ENCODE data around the gene ADGRL1. TPM values are rescaled to one million over a fixed set of nuclear protein-coding genes. Genes with fewer than 3 reads are reported as not detected.
"Not testable (repeated sequence)": the region's sequence is repeated elsewhere in the genome, so short reads cannot be mapped to it uniquely, and the experiment has no call there.

ADGRL1 gene
- total RNA-seq, 1 donor from 2014 or later: 12.4 TPM

DNA sequence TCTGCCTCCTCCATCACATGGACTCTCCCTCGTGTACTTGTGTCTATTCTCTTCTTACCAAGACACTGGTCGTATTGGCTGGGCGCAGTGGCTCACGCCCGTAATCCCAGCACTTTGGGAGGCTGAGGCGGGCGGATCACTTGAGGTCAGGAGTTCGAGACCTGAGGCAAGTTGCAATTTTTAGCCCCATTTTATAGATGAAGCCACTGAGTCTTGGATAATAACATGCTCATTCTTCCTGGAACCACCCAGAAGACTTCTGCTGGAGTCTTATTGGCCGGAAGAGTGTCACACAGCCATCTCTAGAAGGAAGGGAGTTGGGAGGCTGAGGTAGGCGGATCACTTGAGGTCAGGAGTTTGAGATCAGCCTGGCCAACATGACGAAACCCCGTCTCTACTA lies 37.7 kb upstream of the ADGRL1 start:
- H3K27ac Mint-ChIP-seq; H3K9me3 Mint-ChIP-seq; H3K4me1 Mint-ChIP-seq (ENCODE audit: low read depth); intact Hi-C loops (cut with micrococcal nuclease); H3K4me3 Mint-ChIP-seq; H3K36me3 Mint-ChIP-seq (ENCODE audit: low read depth); H3K27me3 Mint-ChIP-seq (ENCODE audit: insufficient read depth); DNase-seq (ENCODE audit: low spot score): not testable (repeated sequence)

DNA sequence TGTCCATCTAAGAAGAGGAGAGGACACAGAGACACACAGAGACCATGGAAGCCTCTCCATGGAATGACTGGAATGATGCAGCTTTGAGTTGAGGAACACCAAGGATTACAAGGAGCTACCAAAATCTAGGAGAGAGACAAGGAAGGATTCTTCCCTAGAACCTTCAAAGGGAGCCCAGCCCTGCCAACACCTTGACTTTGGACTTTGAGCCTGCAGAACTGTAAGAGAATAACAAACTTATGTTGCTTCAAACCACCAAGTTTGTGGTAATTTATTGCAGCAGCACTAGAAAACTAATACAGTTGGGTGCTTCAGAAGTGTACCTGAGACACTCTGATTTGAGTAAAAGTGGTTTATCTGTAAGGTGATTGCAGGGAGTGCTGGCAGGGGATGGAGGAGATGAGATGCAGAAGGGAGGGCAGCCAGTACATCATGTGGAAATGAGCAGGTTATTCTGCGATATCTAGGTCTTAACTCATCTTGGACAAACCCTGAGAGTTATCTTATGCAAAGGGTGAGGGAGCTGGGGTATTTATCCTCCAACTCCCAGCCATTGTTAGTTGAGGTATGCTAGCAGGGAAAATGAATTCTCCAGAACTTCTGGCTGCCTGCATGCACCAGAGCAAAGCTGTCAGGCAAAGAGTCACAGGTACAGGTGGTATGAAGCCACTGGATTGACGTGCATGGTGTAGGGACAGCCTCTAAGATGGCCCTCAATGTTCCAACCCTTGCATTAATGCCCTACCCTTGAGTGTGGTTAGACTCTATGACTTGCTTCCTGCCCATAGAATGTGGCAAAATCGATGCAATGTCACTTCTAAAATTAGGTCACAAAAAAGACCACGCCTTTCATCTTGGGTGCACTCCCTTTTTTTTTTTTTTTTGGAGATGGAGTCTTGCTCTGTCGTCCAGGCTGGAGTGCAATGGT lies 31.3 kb upstream of the ADGRL1 start:
- peaks cover 3% of the 10 kb centered on the region for H3K27me3 Mint-ChIP-seq (ENCODE audit: insufficient read depth)
- no peaks in the 10 kb centered on the region for H3K36me3 Mint-ChIP-seq (ENCODE audit: low read depth)
- no peak overlapping the region for H3K27ac Mint-ChIP-seq
- intact Hi-C loops (cut with micrococcal nuclease): no loop called here
- H3K4me3 Mint-ChIP-seq: no peak overlapping the region
- no peak for DNase-seq (ENCODE audit: low spot score)
- H3K9me3 Mint-ChIP-seq: peaks cover 6% of the 10 kb centered on the region
- H3K4me1 Mint-ChIP-seq (ENCODE audit: low read depth): no peaks in the 10 kb centered on the region

DNA sequence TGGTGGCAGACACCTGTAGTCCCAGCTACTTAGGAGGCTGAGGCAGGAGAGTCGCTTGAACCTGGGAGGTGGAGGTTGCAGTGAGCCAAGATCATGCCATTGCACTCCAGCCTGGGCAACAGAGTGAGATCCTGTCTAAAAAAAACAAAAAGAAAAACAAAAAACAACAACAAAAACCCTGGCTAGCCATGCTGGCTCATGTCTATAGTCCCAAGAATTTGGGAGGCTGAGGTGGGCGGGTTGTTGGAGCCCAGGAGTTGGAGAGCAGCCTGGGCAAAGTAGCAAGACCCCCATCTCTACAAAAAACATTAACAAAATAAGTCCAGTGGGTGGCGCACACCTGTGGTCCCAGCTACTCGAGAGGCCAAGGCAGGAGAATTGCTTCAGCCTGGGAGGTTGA lies 27.0 kb upstream of the ADGRL1 start:
- H3K27ac Mint-ChIP-seq; intact Hi-C loops (cut with micrococcal nuclease); H3K4me3 Mint-ChIP-seq; H3K9me3 Mint-ChIP-seq; H3K36me3 Mint-ChIP-seq (ENCODE audit: low read depth); H3K4me1 Mint-ChIP-seq (ENCODE audit: low read depth); H3K27me3 Mint-ChIP-seq (ENCODE audit: insufficient read depth); DNase-seq (ENCODE audit: low spot score): not testable (repeated sequence)

DNA sequence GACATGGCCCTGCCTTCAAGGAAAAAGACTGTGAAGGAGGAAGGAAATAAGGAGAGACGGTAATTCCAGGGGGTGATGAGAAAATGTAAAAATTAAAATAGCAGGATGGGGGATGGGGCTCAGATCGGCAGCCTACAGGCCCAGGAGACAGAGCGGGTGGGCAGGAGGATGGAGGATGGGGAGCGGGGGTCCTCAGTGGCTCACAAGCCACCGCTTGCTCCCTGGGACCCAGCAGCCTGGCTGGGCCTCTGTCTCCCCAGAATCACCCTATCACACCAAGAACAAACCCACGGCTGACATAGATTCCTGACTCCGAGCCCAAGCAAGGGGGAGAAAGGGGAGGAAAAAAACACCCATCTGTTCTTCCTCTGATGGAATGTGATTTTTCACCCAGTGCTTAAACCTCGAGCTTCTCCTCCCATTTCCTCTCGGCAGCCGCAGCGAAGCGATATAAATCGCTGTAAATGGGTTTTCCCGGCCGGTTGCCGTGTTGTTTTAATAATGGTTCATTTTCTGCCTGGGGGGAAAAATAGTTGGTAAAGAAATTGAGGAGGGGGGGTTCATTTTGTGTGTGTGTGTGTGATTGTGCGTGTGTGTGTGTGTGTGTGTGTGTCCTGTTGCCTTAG lies 22.6 kb upstream of the ADGRL1 start:
- H3K4me3 Mint-ChIP-seq, H3K27ac Mint-ChIP-seq: not testable (repeated sequence)

DNA sequence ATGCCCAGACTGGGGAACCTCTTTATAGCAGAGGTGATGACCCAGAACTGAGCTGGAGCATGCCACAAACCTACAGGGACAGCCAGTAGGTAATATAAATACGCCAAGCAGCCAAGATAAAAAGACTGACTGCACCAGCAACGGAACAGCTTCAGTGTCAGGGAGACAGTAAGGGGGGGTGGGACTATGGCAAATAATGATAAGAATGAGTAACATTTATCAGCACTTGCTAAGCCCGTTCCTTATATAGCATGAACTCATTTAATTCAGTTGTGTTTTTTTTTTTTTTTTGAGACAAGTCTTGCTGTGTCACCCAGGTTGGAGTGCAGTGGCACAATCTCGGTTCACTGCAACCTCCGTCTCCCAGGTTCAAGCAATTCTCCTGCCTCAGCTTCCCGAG lies 20.5 kb upstream of the ADGRL1 start:
- intact Hi-C loops (cut with micrococcal nuclease); DNase-seq (ENCODE audit: low spot score); H3K4me1 Mint-ChIP-seq (ENCODE audit: low read depth); H3K9me3 Mint-ChIP-seq; H3K27me3 Mint-ChIP-seq (ENCODE audit: insufficient read depth); H3K36me3 Mint-ChIP-seq (ENCODE audit: low read depth); H3K4me3 Mint-ChIP-seq; H3K27ac Mint-ChIP-seq: not testable (repeated sequence)

More for the DNA sequence above, 22.6 kb upstream of the ADGRL1 start:
- H3K27me3 Mint-ChIP-seq (ENCODE audit: insufficient read depth); DNase-seq (ENCODE audit: low spot score); H3K36me3 Mint-ChIP-seq (ENCODE audit: low read depth); H3K4me1 Mint-ChIP-seq (ENCODE audit: low read depth); H3K9me3 Mint-ChIP-seq; intact Hi-C loops (cut with micrococcal nuclease): not testable (repeated sequence)

DNA sequence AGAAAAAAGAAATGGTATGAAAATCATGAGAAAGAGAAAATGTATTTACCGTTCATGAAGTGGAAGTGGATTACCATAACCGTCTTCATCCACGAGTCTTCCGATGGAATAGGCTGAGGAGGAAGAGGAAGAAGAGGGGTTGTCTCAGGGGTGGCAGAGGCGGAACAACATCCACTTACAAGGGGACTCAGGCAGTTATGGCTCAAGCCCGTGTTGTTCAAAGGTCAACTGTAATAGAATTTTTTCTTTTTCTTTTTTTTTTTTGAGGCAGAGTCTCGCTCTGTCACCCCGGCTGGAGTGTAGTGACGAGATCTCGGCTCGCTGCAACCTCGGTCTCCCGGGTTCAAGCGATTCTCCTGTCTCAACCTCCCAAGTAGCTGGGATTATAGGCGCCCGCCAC lies 16.9 kb upstream of the ADGRL1 start:
- peaks cover 6% of the 10 kb centered on the region for H3K27me3 Mint-ChIP-seq (ENCODE audit: insufficient read depth)
- no peak overlapping the region for H3K4me3 Mint-ChIP-seq
- peaks cover 6% of the 10 kb centered on the region for H3K4me1 Mint-ChIP-seq (ENCODE audit: low read depth)
- no peaks in the 10 kb centered on the region for H3K9me3 Mint-ChIP-seq
- no peak for DNase-seq (ENCODE audit: low spot score)
- intact Hi-C loops (cut with micrococcal nuclease): no loop called here
- peaks cover 2% of the 10 kb centered on the region for H3K36me3 Mint-ChIP-seq (ENCODE audit: low read depth)
- no peak overlapping the region for H3K27ac Mint-ChIP-seq

DNA sequence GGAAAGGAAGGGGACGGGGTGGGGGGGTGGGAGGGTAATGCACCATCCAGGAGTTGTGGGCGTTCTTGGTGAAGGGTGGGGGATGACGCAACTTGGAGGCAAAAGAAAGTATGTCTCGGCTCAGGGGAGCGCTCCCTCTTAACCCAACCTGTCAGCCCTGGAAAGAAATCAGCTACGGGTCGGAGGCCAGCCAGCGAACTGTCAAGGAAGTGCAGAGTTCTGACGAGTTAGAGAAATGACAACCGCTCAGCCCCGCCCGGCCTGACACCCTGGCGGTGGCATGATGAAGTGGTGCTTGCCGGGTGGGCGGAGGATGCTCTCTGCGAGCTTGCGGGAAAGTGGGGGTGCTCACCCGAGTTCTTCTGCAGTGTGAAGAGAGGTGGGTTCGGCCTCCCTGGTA lies 15.4 kb upstream of the ADGRL1 start:
- DNase-seq (ENCODE audit: low spot score): peak; percentile 59
- H3K4me1 Mint-ChIP-seq (ENCODE audit: low read depth); intact Hi-C loops (cut with micrococcal nuclease); H3K27me3 Mint-ChIP-seq (ENCODE audit: insufficient read depth); H3K9me3 Mint-ChIP-seq; H3K36me3 Mint-ChIP-seq (ENCODE audit: low read depth): not testable (repeated sequence)
- peak overlapping the region; percentile 38 for H3K27ac Mint-ChIP-seq
- H3K4me3 Mint-ChIP-seq: peak overlapping the region; percentile 5

DNA sequence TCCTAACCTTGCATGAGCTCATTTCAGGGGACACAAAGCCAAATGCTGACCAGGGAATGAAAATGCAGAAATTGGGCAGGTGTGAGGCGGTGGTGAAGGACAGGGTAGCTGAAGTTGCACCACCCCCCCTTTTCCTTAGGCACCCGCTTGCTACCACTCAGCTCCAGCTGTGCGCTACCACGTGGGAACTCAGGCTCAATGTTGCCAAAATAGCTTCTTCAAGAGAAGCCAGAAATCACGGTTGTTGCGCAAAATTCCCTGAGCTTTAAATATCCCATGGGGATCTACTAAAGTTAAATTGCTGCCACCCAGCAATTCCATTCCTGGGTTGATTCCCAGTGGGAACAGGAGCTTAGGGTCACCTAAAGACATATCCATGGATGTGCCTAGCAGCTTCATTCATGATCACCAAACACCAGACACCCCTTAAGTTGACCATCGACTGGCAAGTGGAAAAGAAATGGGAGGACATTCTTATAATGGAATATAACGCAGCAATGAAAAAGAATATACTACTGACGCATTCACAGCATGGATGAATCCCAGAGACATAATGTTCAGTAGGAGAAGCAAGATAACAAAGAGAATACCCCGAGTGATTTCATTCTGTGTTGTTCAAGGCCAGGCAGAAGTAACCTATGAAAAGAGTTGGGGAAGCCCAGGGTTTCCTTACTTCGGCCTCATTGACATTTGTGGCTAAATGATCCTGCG lies 12.8 kb upstream of the ADGRL1 start:
- Mint-ChIP-seq H3K4me3 (no peak overlapping the region), H3K27ac (peak overlapping the region; percentile 65), H3K4me1 (ENCODE audit: low read depth) (peaks cover 6% of the 10 kb centered on the region), H3K36me3 (ENCODE audit: low read depth) (peaks cover 2% of the 10 kb centered on the region), H3K27me3 (ENCODE audit: insufficient read depth) (peaks cover 6% of the 10 kb centered on the region), H3K9me3 (no peaks in the 10 kb centered on the region)
- intact Hi-C loops (cut with micrococcal nuclease): loop anchor here (5.0 kb wide), 1 partner anchor 129 kb away; no protein-coding TSS in a partner anchor
- DNase-seq (ENCODE audit: low spot score): no peak

DNA sequence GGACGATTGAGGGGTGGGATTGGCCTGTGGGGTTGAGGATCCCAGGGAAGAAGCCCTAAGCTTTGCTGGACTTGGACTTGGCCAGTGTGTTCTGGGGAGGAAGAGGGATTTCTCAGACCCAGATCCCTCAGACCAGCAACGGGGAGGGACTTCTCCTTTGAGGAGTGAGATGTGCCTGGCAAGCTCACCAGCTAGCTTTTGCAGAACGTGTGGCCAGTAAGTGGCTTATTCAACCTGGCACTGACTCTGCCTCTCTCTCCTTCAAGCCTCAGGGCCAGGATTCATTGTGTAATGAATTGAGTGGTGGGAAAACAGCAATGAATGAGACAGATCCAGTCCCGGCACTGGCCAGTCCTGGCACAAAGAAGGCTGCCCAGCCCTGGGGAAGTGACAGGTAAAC lies 11.9 kb upstream of the ADGRL1 start:
- not testable (repeated sequence) for H3K27me3 Mint-ChIP-seq (ENCODE audit: insufficient read depth); DNase-seq (ENCODE audit: low spot score); H3K36me3 Mint-ChIP-seq (ENCODE audit: low read depth); H3K4me1 Mint-ChIP-seq (ENCODE audit: low read depth); H3K9me3 Mint-ChIP-seq; H3K27ac Mint-ChIP-seq
- peak overlapping the region; percentile 19 for H3K4me3 Mint-ChIP-seq
- intact Hi-C loops (cut with micrococcal nuclease): loop anchor here (5.0 kb wide), 1 partner anchor 129 kb away; no protein-coding TSS in a partner anchor

DNA sequence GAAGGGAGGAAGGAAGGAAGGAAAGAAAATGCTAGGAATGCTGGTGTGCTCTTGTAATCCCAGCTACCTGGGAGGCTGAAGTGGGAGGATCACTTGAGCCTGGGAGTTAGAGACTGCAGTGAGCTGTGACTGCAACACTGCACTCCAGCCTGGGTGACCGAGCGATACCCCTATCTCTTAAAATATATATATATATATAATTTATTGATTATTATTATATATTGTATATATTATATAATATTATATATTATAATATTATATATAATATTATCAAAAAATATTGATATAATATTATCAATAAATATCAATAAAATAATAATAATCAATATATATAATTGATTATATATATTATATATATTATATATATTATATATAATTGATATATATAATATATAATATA lies 8.6 kb upstream of the ADGRL1 start:
- DNase-seq (ENCODE audit: low spot score): no peak
- no peak overlapping the region for H3K27ac Mint-ChIP-seq

DNA sequence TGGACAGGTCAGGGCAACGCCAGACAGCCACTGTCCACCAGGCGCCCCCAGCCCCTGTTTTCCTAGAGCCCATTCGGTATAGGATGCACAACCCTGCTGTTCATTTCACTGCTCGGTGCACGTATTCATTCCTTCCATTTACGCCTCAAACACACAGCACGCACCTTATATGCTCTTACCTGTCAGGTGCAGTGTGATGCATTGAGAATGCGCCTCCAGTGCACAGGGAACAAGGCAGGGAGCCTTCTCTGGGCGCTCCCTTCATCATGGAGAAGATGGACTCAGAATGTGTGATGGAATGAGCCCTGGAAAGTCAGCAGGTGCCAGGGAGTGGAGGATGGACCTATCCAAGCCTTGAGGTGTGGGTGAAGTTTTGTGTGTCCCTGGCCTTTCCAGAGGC lies 4.2 kb upstream of the ADGRL1 start:
- H3K27ac Mint-ChIP-seq; intact Hi-C loops (cut with micrococcal nuclease); DNase-seq (ENCODE audit: low spot score); H3K9me3 Mint-ChIP-seq; H3K4me1 Mint-ChIP-seq (ENCODE audit: low read depth); H3K36me3 Mint-ChIP-seq (ENCODE audit: low read depth); H3K4me3 Mint-ChIP-seq: not testable (repeated sequence)
- H3K27me3 Mint-ChIP-seq (ENCODE audit: insufficient read depth): peaks cover 39% of the 10 kb centered on the region

More for the DNA sequence above, 8.6 kb upstream of the ADGRL1 start:
- Mint-ChIP-seq H3K4me3 (no peak overlapping the region), H3K27me3 (ENCODE audit: insufficient read depth) (peaks cover 25% of the 10 kb centered on the region), H3K9me3 (no peaks in the 10 kb centered on the region), H3K4me1 (ENCODE audit: low read depth) (no peaks in the 10 kb centered on the region), H3K36me3 (ENCODE audit: low read depth) (no peaks in the 10 kb centered on the region)
- intact Hi-C loops (cut with micrococcal nuclease): no loop called here

DNA sequence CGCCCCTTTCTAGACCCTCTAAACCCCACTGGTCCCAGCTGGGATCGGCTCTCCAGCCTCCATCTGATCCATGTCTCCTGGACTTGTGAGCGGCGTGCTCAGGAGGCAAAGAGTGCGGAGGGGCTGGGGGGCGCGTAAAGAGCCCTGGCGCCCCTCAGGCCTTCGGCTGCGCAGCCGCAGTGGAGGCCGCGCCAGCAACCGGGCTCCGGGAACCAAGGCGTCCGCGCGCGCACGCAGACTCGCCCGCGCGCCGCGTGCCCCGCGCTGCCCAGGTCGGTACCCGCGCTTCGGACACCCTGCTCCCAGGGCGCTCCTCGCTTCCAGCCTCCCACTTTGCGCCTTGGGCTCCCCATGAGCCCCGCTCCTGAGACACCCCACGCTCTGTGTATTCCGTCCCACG lies 3.4 kb upstream of the ADGRL1 start:
- H3K9me3 Mint-ChIP-seq; H3K27ac Mint-ChIP-seq; H3K36me3 Mint-ChIP-seq (ENCODE audit: low read depth); DNase-seq (ENCODE audit: low spot score); intact Hi-C loops (cut with micrococcal nuclease): not testable (repeated sequence)
- H3K27me3 Mint-ChIP-seq (ENCODE audit: insufficient read depth): peaks cover 45% of the 10 kb centered on the region
- peaks cover 13% of the 10 kb centered on the region for H3K4me1 Mint-ChIP-seq (ENCODE audit: low read depth)
- H3K4me3 Mint-ChIP-seq: peak overlapping the region; percentile 58

DNA sequence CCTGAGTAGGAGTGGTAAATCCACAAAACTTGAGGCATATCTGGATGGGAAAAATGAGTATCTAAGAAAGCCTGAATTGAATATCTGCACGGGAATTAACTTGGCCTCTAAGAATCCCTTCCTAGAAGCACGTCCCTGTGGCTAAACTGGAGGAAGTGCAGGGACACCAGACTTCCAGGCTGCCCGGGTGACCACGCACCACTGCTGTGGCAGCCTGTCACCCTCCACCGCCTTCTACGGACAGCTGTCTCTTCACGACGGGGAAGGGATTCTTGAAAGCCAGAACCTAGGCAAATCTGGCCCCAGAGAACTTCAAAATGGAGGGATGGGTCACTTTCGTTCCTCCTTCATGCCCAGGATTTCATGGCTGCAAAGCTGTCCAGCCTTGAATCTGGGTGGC lies 2.5 kb upstream of the ADGRL1 start:
- H3K4me1 Mint-ChIP-seq (ENCODE audit: low read depth): peaks cover 15% of the 10 kb centered on the region
- H3K9me3 Mint-ChIP-seq; H3K4me3 Mint-ChIP-seq; DNase-seq (ENCODE audit: low spot score); H3K27ac Mint-ChIP-seq; intact Hi-C loops (cut with micrococcal nuclease); H3K36me3 Mint-ChIP-seq (ENCODE audit: low read depth): not testable (repeated sequence)
- peaks cover 52% of the 10 kb centered on the region for H3K27me3 Mint-ChIP-seq (ENCODE audit: insufficient read depth)

Measured in activated T-helper 1 cell treated with anti-CD3 and anti-CD28 coated beads, Interleukin-12 subunit alpha, Interleukin-12 subunit beta, Interleukin-2, Interleukin-4 antibody, amounts not matched to agents 30 ng/mL and 10 ng/mL and 1 ng/mL, durations not matched to agents 14 hours and 24 hours and 36 hours (primary cell).